Stimulated activated CD4-positive, alpha-beta T cell treated with anti-CD3 and anti-CD28 coated beads, TNF-alpha, amount 100 ng/mL, for 4 hours (primary cell): ENCODE data around the gene ETS1.
"Not testable (repeated sequence)": the region's sequence is repeated elsewhere in the genome, so short reads cannot be mapped to it uniquely, and the experiment has no call there.

Source experiments
- DNase-seq, 3 experiments: peaks; one replicate each; pipeline ENCODE4 v3.0.0-alpha.2; 2020; ENCODE audit warnings: low read depth in 3 of 3

Gene ETS1

DNA sequence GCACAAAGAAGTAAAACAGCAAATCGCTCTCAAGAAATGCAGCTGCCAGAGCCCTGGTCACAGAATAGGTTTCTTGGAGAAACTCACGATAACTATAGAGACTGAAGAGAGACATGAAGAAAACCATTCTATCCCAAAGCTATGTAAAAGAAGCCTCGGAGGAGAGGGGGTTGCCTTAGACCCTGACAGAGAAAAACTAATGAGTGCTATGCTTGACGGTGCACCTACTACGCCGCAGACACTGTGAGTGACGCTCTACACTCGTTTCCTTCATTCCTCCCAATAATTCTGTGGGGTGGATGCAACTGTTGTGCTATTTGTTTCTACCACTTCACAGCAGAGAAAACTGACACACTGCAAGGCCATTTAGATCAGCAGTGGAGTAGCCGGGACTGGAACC lies 121.8 kb downstream of the ETS1 start:
- no peak for DNase-seq

DNA sequence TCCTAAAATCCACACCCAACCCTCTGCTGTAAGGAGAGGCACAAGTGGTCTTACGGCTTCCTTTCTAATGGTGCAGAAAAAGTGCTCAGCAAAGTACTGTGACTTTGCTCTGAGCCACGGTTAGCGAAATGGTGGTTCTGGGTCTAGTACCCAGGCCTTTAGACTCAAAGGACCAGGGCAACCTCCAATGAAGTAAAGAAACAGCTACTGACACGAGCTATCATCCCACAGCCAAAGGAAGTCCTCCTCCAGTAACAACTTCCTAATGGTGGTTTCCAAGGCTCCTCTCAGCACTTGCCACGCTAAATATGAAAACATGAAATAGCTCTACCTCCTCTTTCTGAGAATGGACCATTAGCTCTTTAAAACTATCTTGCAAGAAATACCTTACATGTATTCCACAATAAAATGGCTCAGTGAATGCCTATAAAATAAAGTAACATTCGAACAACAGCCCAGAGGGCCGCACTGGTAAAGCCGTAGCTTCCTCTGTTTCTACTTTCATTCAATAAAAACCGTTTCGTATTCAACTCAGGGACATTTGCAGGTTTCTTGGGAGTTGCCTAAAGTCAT lies 122.4 kb downstream of the ETS1 start:
- DNase-seq = no peak

DNA sequence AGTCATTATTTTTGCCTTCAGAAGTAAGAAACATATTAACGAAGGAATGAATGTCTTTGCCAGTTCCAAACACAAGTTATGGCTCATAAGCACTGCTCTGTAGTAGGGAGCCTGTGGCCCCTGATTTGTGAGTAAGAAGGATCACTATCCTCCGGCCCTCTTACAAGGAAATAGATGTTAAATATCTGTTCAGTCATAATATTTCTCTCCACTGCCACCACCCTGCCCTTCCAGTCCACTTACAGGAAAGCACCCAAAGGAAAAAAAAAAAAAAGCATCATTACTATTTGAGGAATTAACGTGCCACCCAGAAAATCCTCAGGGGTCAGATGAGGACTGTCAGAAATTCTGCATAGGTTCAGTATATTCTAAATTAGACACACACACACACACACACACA lies 123.4 kb downstream of the ETS1 start:
- DNase-seq = no peak

DNA sequence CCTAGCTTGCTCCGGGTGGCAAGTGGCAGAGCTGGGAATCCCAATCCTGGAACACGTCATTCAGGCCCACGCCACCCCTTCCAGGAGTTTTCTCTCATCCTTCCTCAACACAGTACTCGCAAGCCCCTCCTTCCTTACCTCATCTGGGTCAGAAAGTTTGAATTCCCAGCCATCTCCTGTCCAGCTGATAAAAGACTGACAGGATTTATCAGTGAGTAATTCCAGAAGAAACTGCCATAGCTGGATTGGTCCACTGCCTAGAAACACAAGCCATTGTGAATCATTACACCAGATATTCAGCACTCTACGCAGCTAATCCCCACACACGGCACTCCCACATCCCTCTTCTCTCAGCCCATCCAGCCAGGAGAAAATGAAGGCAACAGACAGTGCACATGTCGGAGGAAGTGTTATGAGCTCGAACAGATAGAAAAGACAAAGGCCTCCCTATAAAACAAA lies 124.0 kb downstream of the ETS1 start:
- no peak for DNase-seq

DNA sequence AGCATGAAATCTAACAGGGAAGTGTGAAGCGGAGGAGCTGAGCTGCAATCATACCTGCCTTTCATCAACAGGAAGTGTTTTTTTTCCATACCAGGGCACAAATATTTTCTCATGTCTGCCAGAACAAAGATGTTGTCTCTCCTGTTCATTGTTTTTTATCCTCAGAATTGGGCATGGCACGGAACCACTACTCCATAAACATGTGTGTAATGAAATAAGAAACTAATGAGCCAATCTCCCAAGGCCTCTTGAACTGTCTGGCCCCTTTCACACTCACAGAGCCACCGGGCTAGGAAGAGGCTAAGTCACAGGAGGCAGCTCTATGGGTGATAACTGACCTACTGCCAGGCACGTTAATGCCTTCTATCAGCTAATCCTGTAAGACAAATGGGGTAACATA lies 124.4 kb downstream of the ETS1 start:
- DNase-seq = no peak

DNA sequence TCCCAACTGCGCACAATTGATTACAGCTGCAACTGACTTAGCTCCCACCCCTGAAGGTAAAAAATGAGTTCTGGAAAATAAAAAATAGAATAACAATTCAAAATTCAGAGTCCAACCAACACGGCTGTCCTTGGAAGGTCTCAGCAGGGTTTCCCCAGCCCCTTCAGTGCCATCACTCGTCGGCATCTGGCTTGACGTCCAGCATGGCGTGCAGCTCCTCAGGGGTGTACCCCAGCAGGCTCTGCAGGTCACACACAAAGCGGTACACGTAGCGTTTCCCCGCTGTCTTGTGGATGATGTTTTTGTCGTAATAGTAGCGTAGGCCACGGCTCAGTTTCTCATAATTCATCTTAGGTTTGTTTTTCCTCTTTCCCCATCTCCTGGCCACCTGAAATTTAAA lies 125.2 kb downstream of the ETS1 start:
- DNase-seq = no peak

DNA sequence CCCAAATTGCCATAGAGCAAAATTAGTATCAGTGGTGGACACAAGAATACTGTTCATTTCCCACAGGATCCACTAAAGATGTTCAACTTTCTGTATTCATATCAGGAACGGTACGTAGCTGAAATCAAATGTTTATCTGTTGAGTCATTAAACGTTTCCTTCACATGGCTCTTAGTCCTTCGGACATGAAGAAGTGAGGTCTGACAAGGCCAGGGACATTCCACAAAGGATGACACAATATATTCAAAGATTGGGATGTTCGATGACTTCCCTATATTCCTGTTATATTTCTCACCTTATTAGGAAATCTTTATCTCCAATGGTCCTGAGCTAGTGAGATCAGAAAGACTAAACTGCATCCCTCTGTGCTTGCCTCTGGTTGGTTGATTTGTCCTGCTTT lies 129.0 kb downstream of the ETS1 start:
- DNase-seq = no peak

DNA sequence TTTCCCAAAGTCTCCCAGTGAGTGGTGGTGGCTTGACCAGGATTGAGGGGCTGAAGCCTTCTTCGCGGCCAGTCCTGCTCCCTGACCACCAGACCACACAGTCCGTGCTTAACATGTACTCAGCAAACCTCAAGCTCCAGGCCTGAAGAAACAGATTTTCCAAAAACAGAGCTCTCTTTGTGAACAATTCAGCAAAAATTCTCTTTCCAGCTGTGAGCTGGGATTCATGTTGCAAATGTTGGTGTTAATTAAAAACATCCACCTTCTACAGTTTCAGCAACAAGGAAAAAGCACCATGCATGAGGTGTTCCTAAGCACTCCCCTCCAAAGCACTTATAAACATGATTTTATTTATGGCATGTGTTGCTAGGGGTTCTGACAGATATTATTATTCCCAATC lies 129.5 kb downstream of the ETS1 start:
- no peak for DNase-seq

DNA sequence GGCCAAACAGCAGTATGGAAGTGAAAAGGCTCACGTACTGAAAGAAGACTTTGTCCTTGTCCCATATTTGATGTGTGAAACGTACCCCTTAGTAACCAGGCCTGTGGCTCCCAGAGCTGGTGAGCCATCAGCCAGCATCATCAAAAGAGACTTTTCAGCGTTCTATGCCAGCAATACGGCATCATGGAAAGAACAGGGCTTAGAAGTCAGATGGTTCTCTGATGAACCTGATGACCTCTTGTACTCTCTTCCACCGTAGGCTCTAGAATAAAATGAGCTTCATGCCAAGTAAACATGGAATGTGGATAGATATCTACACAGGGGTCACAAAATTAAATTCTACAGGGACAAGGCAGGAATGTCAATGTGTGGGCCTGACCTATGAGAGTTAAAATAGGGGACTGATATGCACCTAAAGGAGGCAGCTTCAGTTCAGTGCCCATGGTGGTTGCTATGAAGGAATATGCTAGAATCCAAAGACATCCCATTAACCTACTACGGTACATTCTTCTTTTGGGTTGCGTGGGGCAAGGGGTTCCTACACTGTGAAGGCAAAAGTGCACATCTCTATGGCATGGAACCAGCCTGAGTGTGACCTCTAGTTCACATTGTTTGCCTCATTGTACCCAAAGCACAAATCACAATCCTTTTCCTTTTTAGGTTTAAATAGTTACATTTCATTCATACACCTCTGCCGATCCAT lies 130.6 kb downstream of the ETS1 start:
- no peak for DNase-seq

DNA sequence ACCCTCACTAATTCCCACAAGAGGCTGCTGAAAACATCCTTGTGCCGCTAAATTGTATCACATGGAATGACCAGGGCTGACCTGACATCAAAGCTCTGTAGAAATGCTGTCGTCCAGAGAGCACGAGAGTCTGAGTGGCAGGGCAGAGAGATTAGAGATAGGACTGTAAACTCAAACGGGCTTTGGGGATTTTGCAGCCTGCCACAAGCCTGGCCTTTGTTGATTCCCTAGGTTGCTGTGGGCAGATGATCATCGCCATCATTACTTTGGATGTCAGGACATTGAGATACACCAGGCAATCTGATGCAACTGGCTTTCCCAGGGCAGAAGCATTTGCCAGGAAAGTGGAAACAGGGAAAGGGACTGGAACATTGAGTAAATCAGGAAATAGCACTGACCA lies 131.6 kb downstream of the ETS1 start:
- DNase-seq = no peak

DNA sequence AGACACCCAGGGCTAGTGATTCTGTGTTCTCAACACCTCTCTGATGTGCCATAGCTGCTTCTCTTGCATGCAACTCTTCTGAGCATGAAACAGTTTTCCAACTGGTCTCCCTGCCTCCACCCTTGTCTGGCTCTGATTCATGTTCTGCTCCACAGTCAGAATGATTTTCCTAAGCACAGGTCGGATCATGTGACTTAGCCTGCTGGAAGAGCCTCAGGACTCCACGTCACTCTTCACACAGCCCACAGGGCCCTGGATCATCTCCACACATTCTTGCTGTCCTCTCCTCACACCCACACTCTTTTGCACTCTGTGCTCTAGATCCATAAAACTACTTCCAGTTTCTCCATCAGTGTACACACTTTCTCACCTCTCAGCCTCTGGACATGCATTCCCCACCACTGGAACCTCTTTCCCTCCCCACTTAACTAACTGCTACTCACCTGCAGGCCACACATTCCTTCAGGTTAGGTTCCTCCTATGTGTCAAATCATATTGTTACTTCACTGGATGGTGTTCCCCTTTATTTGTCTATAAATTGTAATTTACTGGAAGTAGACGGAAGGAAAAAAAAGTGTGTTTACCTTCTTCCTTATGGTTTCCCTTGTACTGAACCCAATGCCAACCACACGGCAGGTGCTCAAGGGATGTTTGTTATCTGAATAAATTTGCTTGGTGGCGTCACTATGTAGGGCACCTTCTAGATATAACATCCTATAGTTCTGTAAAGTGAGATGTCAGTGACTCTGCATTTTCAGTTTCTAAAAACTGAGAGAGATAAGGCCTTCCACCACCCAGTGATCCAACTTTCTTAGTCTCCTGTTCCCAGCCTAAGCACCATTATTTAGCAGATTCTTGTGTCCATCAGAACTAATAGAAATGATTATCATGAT lies 133.7 kb downstream of the ETS1 start:
- DNase-seq = no peak

DNA sequence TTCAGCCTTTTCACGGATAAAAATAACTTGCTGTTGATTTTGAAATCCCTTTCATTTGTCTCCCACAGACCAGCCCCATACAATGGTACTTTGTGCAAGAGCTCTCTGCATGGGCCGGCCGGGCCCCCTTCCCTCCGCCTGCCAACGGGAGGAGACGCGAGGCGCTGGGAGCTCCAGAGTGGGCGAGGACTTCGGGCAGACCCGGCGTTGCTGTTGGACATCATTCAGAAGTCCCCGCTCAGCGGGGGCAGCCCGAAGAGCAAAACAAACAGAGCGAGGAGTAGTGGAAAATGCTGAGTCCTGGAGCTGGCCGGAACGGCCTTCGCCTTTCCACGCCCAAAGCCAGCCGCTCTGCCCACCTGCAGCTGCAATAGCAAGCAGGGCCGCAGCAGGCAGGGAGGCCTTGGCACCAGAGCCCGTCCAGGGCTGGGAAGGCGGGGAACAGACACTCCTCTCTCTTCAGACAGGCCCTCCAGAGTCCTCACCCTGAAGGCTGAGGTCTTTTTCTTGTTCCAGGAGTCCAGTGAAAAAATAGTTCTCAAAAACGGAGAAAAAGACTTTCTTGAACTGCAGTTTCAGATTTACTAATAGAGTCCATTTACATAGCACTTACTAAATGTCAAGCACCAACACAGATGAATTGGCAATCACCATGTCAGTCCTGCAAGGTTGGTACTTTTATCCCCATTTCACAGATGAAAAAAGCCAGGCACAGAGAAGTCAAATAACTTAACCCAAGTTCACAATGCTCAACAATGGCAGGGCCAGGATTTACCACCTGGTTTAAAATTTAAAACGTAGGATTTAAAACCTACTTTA lies 135.5 kb downstream of the ETS1 start:
- no peak for DNase-seq

DNA sequence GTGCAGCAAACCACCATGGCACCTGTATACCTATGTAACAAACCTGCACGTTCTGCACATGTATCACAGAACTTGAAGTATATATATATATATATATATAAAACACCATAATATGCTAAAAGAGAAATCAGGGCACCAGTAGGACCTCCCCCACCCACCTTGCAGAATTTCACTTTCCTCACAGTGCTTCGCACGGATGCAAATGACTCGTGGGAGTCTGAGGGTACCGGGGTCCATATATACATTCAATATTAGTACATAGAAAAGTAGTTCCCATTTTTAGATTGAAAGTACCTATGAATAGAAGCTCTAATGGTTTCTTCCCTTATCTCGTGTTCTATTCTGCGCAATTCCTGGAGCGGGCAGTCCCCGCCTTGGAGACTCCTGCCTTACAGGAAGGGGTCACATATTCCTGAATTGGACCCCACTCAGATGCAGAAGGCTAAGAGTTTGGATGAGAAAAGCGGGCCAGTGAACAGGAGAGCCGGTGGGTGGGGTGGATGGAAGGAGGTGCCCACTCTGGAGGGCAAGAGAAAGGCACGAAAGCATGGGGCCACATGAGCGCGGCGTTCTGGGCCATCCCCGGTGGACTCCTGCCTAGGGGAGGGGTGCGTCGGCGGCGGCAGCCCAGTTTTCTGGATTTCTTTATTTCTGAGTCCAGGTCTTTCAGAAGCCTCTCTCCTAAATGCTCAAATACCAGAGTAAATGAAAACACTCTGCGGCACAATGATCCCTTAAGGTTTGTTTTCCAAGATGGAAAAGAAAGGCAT lies 136.3 kb downstream of the ETS1 start:
- DNase-seq = no peak

DNA sequence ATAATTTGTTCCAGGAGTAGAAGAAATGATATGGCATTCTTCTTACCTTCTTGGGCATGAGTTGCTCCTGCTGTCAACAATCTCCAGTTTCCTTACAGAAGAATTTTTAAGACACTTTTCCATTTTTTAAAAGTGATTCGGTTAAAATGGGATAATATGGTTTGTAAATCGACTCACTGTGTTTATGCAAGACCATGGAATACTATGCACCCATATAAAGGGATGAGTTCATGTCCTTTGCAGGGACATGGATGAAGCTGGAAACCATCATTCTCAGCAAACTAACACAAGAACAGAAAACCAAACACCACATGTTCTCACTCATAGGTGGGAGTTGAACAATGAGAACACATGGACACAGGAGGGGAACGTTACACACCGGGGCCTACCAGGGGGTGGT lies 136.9 kb downstream of the ETS1 start:
- not testable (repeated sequence) for DNase-seq

DNA sequence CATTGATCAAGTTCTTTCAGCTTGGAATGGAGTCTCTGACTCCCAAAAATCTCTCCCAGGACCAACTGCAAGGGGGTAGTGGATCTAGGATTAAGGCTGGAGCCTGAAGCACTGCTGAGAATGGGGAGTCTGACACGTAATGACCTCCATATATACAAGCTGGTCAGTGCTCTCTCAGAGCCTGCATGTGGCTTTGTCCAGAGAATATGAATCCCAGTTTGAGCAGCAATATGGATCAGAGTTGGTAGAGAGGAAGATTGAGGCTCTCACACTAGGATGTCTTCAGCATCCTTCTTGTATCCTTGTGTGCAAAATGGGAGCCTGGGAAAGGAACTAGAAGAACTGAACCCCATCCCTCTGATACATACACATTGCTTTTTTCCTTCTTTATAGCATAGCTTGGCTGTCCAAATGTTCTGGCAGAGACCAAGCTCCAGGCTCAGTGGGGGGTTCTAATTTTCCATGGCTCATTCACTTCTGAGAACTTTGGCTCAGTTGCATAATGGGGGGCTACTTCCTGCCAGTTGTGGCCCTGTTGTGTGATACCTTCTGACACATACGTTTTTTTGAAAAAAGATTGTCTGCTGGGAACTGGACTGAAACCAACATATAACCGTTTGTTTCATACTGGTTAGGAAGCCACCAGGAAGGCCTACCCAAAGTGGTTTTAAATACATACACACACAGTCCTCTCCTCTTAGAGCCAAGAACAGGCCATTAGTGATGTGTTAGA lies 138.2 kb downstream of the ETS1 start:
- DNase-seq = no peak

DNA sequence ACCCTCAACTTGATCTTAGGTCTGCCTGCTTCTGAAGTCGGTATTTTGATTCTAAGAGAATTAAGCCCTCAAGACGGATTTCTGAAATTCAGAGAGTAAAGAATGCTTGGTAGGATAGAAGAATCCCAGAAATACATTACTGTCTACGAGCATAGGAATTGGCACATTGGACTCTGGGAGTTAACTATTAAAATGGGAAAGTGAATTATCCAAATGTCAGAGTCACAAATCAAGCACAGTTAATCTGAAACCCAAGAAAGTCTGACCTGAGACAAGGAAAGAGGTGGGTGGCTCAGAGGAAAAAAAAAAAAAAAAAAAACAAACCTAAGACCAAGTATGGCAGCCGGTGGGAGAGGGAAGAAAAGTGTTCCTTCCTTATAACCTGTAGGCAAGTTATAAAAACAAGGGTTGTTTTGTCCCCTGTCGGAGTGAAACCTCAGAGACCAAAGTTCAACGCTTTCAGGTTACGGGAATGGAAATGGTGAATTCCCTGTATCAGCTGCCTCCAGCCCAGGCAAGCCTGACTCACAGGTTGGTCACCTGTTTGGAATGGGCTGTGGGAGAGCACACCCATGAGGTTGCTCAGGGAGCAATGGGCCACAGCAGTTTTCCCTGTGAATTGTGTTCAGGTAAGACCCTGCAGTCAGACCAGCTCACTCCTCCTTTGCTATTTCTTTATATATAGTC lies 139.0 kb downstream of the ETS1 start:
- DNase-seq = no peak

DNA sequence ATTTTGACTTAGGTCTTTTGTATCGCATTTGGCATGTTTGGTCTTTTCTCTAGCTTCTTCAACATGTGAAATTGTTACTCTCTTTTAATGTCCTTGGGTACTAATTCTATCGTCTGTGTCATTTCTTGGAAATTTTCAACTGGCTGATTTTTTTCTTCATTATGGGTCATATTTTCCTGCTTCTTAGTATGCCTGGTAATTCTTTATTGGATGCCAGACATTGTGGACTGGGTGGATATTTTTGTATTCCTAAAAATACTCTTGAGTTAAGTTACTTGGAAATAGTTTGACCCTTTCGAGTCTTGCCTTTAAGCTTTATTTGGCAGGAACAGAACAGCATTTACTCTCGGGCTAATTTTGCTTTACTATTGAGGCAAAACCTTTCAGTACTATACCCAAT lies 140.1 kb downstream of the ETS1 start:
- DNase-seq = no peak

DNA sequence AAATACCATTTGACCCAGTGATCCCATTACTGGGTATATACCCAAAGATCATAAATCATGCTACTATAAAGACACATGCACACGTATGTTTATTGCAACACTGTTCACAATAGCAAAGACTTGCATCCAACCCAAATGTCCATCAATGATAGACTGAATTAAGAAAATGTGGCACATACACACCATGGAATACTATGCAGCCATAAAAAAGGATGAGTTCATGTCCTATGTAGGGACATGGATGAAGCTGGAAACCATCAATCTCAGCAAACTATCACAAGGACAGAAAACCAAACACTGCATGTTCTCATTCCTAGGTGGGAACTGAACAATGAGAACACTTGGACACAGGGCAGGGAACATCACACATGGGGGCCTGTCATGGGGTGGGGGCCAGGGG lies 141.4 kb downstream of the ETS1 start:
- DNase-seq = not testable (repeated sequence)

DNA sequence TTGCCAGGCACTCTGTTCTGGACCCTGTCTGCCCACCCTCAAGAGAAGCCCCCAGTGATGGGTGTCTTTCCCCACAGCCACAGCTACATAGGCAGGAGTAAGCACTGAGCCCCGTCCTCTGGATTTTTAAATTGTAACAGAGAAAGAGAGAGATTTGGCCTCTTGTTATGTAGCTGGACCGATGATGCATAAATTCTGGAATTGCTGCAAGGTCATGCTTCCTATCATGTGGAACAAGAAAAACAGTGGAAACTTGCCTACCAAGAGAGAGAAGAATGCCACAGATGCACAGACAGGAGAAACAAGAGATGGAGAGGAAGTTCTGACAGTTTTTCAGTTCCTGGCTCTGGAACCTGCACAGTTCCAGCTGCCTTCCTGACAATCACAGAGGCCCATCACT lies 150.2 kb downstream of the ETS1 start:
- DNase-seq = no peak

DNA sequence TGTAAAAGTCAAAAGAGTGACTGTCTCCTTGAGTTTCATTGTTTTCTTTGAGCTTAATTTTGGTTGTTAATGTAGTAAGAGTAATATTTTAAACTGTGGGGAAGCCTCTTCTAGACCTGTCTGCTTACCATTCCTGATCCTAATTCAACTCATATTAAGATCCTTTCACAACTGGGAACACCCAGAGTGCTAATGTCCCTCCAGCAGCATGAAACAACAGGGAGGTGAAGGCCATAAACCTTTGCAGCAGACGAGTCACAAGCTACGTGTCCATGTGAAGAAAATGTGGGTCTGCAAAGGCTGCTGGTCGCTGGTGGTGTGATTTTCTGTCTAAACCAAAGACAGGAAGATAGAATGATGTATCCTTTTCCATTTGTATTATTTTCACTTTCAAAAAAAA lies 152.5 kb downstream of the ETS1 start:
- no peak for DNase-seq
